Measurements from ENCODE around the gene ABLIM1.

GRCh38 chr10:114624422-114624821 is 33.7 kb downstream of the ABLIM1 start:
- no peak for TF ChIP-seq TAF1 (IDR thresholded peaks at IDR 0.05; ENCODE audit: borderline replicate concordance, low read depth, low read length)
- no peak for TF ChIP-seq CTCF (IDR thresholded peaks at IDR 0.05 in 2 of 3, conservative IDR thresholded peaks at IDR 0.05 in 1 of 3; ENCODE audit: control insufficient read depth in 2 of 3, extremely low read depth in 1 of 3, insufficient read depth in 1 of 3, low read depth in 3 of 3, low read length in 3 of 3)
- no peak for TF ChIP-seq PML (IDR thresholded peaks at IDR 0.05; ENCODE audit: low read length)
- TF ChIP-seq SIX5 (IDR thresholded peaks at IDR 0.05; ENCODE audit: low read depth, low read length, severe bottlenecking): no peak
- TF ChIP-seq HDAC2 (IDR thresholded peaks at IDR 0.05): no peak
- no peak for TF ChIP-seq ATF3 (IDR thresholded peaks at IDR 0.05; ENCODE audit: borderline replicate concordance, extremely low read depth, low read depth, low read length)
- no peak for TF ChIP-seq POLR2AphosphoS2 (IDR thresholded peaks at IDR 0.05; ENCODE audit: low read depth, low read length)
- TF ChIP-seq CEBPB (IDR thresholded peaks at IDR 0.05; ENCODE audit: borderline replicate concordance in 1 of 2, low read depth in 2 of 2, low read length in 2 of 2): no peak
